Gastroesophageal sphincter (tissue), 3 donors: Measurements from ENCODE around the gene RPRD1B.

Experiments
- CTCF ChIP-seq, 4 experiments: fragments of 200-600 bp in 2 of 4; fragments of 450-650 bp in 2 of 4; sonication (generic) in 1 of 4; IDR thresholded peaks; one replicate each; pipeline ENCODE4 v1.5.1; 2017 to 2019; ENCODE audit warnings: antibody characterized with exemption in 4 of 4, mild to moderate bottlenecking in 2 of 4, moderate library complexity in 2 of 4
- POLR2A ChIP-seq, 2 donors: fragments of 450-650 bp; IDR thresholded peaks; one replicate each; pipeline ENCODE4 v1.6.1; 2017; ENCODE audit warnings: antibody characterized with exemption in 2 of 2, mild to moderate bottlenecking in 2 of 2, moderate library complexity in 1 of 2

- TF ChIP-seq CTCF (IDR thresholded peaks at IDR 0.05) = no peak
- no peak for TF ChIP-seq POLR2A (IDR thresholded peaks at IDR 0.05)
Observed at GRCh38 chr20:38072898-38073297, 39.4 kb downstream of the RPRD1B start.
